Lower lobe of right lung (tissue), 2 donors: ENCODE data around the gene KCNIP3. TPM values are rescaled to one million over a fixed set of nuclear protein-coding genes. Genes with fewer than 3 reads are reported as not detected.
"Not testable (repeated sequence)": the region's sequence is repeated elsewhere in the genome, so short reads cannot be mapped to it uniquely, and the experiment has no call there.

Experiments used
- ATAC-seq, 2 donors: fragments of 200-7000 bp; cut with Tn5 transposase; one replicate each; pipeline ENCODE4 v1.9.1; 2020 to 2022; ENCODE audit warnings: mild to moderate bottlenecking in 2 of 2, moderate library complexity in 2 of 2
- DNase-seq: peaks from one replicate; pipeline ENCODE4 v3.0.0-alpha.2; 2020
- H3K27ac ChIP-seq: fragments of 200-600 bp; one replicate; pipeline ENCODE4 v1.8.0; 2022
- H3K27me3 ChIP-seq: fragments of 200-600 bp; one replicate; pipeline ENCODE4 v1.8.0; 2022; ENCODE audit warnings: low read depth
- H3K36me3 ChIP-seq: fragments of 200-600 bp; one replicate; pipeline ENCODE4 v1.8.0; 2022; ENCODE audit warnings: mild to moderate bottlenecking
- H3K4me1 ChIP-seq: fragments of 200-600 bp; one replicate; pipeline ENCODE4 v1.8.0; 2022
- H3K4me3 ChIP-seq: fragments of 200-600 bp; one replicate; pipeline ENCODE4 v1.8.0; 2022; ENCODE audit warnings: mild to moderate bottlenecking
- H3K9me3 ChIP-seq: fragments of 200-600 bp; one replicate; pipeline ENCODE4 v1.8.0; 2022
- intact Hi-C: fragments of 100-400 bp; cut with DNase I; formaldehyde crosslinking; loops from one replicate; pipeline ENCODE4 v1.11.0; 2022
- total RNA-seq: library from RNA; stranded (reverse); fragmentation: NEBNext Ultra II Directional; extraction: Animal tissue kit (Norgen Biotek cat#: 25700); gene quantifications from one replicate; pipeline ENCODE4 v1.2.1, GENCODE V29; 2021
- TF ChIP-seq, protein P1 (sequence below): fragments of 200-600 bp; IDR thresholded peaks from one replicate; pipeline ENCODE4 v1.8.0; 2022; ENCODE audit warnings: antibody characterized with exemption, mild to moderate bottlenecking
- donor health status: DM: no; HTN: yes; CAD: no; lungs with severe emphysema.

KCNIP3 gene
- total RNA-seq, 1 donor from 2014 or later, result 2.6 TPM

DNA sequence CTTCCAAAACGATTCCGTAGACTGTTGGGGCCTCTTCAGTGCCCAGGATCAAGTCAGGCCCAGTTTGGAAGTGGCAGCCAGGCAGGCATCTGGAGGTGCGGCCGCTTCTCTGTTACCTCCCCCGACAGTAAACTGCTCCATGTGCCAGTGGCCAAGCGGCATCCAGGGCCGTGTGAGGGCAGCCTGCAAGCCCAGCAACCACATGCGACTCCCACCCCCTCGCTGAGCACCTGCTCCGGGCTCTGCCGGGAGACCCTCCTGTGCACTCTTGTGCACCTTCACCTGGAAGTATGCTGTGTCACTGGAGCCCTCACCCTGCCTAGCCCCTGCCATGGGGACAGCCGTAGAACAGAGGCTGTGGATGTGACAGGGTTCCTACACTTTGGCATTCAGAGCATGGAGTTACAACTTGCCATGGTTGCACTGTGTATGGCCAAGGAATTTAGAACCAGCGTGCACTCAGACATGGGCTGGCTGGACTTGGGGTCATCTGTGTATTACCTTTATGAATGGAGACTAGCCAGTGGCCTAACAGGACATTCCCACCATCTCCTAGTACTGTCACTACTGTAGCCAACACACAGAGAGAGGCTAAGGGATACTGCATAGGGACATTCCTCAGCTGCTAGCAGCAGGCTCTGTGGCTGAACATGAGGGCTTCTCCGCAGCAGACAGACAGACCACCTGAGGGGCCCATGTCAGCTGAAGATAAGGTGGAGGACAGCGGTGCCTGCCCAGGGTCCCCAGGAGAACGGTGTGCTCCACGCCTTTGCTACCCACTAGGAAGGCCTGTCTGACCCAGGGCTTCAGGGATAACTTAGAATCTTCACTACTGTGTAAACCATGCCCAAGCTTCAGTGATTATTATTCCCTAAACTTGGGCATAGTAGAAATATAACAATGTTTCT lies 80.3 kb downstream of the KCNIP3 start:
- H3K4me1 ChIP-seq, result no peaks in the 10 kb centered on the region
- H3K36me3 ChIP-seq, result no peaks in the 10 kb centered on the region
- ATAC-seq, result no peak
- intact Hi-C loops, result no loop called here
- no peaks in the 10 kb centered on the region for H3K27me3 ChIP-seq
- no peak overlapping the region for H3K27ac ChIP-seq
- H3K9me3 ChIP-seq, result no peaks in the 10 kb centered on the region
- TF ChIP-seq, protein P1, sequence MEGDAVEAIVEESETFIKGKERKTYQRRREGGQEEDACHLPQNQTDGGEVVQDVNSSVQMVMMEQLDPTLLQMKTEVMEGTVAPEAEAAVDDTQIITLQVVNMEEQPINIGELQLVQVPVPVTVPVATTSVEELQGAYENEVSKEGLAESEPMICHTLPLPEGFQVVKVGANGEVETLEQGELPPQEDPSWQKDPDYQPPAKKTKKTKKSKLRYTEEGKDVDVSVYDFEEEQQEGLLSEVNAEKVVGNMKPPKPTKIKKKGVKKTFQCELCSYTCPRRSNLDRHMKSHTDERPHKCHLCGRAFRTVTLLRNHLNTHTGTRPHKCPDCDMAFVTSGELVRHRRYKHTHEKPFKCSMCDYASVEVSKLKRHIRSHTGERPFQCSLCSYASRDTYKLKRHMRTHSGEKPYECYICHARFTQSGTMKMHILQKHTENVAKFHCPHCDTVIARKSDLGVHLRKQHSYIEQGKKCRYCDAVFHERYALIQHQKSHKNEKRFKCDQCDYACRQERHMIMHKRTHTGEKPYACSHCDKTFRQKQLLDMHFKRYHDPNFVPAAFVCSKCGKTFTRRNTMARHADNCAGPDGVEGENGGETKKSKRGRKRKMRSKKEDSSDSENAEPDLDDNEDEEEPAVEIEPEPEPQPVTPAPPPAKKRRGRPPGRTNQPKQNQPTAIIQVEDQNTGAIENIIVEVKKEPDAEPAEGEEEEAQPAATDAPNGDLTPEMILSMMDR, result no peak
- peak; percentile 34 for DNase-seq
- no peak overlapping the region for H3K4me3 ChIP-seq

DNA sequence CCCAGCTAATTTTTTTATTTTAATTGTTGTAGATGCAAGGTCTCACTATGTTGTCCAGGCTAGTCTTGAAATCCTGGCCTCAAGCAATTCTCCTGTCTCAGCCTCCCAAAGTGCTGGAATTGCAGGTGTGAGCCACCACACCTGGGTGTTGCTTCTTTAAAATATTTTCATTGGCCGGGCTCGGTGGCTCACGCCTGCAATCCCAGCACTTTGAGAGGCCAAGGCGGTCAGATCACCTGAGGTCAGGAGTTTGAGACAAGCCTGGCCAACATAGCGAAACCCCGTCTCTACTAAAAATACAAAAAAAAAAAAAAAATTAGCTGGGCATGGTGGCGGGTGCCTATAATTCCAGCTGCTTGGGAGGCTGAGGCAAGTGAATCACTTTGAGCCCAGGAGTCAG lies 81.1 kb downstream of the KCNIP3 start:
- H3K27me3 ChIP-seq, H3K9me3 ChIP-seq, intact Hi-C loops, ATAC-seq, H3K4me3 ChIP-seq, H3K36me3 ChIP-seq, H3K27ac ChIP-seq, H3K4me1 ChIP-seq: not testable (repeated sequence)
- peak; percentile 1 for DNase-seq

DNA sequence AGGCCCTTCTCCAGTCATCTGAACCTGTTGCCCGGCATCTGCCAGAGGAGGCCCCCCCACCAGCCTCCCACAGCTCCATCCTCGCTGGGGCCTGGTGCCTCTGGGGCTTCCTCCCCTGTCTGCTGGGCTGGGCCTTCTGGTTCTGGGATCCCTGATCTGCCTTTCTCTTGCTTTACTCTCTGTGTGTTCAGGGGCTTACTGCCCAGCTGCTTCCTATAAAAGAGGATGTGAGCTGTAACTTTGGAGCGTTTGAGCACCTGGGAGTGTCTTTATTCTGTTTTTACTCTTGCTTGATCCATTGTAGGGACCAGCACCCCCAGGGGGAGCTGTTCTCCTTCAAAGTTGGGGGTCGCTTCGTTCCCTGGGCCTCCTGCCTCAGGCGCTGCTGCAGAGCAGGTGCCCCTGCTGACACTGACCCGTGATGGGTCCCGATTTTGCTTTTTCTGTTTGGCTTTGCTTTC lies 82.3 kb downstream of the KCNIP3 start:
- DNase-seq, result peak; percentile 32
- intact Hi-C loops, result no loop called here
- Histone ChIP-seq H3K27ac (no peak overlapping the region), H3K27me3 (no peaks in the 10 kb centered on the region), H3K4me3 (no peak overlapping the region), H3K9me3 (no peaks in the 10 kb centered on the region), H3K36me3 (no peaks in the 10 kb centered on the region), H3K4me1 (no peaks in the 10 kb centered on the region)
- ATAC-seq, result no peak
- TF ChIP-seq, protein P1, result no peak

DNA sequence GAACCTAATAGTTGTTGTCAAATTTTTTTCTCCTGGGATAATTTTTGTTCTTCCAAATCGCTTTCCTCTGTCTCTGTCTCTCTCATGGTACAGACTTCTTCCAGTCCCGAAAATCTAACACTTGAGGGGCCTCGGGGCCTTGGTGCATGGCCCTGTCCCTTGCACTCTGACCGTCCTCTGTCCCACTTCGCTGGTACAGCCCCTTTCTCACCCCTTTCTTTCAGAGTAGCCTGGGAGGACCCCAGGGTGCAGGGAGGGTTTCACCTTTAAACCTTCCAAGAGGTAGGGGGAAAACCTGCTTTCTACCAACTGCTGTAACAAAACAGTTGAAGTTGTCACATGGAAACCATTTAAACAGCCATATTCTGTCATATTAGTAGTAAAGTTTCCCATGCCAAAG lies 83.1 kb downstream of the KCNIP3 start:
- DNase-seq, result no peak
- Histone ChIP-seq H3K4me1 (no peaks in the 10 kb centered on the region), H3K9me3 (no peaks in the 10 kb centered on the region), H3K27ac (no peak overlapping the region), H3K27me3 (no peaks in the 10 kb centered on the region), H3K4me3 (no peak overlapping the region), H3K36me3 (no peaks in the 10 kb centered on the region)
- ATAC-seq, result no peak
- TF ChIP-seq, protein P1, result no peak
- intact Hi-C loops, result no loop called here

DNA sequence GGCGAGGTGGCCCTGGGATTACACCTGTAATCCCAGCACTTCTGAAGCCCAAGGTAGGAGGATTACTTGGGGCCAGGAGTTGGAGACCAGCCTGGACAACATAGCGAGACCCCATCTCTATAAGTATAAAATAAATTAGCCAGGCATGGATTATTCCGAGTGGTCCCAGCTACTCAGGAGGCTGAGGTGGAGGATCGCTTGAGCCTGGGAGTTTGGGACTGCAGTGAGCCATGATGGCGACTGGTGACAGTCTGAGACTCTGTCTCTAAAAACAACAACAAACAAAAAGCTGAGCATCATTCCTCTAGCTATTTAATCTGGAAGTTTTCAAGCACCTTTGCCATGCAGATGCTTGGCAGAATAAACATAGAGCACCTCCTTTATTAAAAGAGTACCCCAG lies 83.6 kb downstream of the KCNIP3 start:
- no peak overlapping the region for H3K4me3 ChIP-seq
- ATAC-seq, result no peak
- intact Hi-C loops, result no loop called here
- TF ChIP-seq, protein P1, result no peak
- H3K27me3 ChIP-seq, result no peaks in the 10 kb centered on the region
- H3K9me3 ChIP-seq, result no peaks in the 10 kb centered on the region
- no peak overlapping the region for H3K27ac ChIP-seq
- no peaks in the 10 kb centered on the region for H3K4me1 ChIP-seq
- no peaks in the 10 kb centered on the region for H3K36me3 ChIP-seq
- DNase-seq, result no peak
